ENCODE measurements around the gene RSAD1.

Gene RSAD1

GRCh38 chr17:50476545-50477315 lies 1.9 kb upstream of the RSAD1 start:
- no peak overlapping the region for H3K9ac ChIP-seq (ENCODE audit: low read length)
- no peaks in the 10 kb centered on the region for H3K79me2 ChIP-seq (ENCODE audit: insufficient read depth, low read length)
- no peaks in the 10 kb centered on the region for H4K20me1 ChIP-seq (ENCODE audit: low read depth, low read length)
- no peaks in the 10 kb centered on the region for H3K9me2 ChIP-seq (replicated peaks; ENCODE audit: insufficient read depth, low read length)
- TF ChIP-seq EZH2phosphoT487 (conservative IDR thresholded peaks at IDR 0.05; ENCODE audit: low read length) (no peak), CTCF (IDR thresholded peaks at IDR 0.05; ENCODE audit: insufficient read depth, low read length, poor library complexity, severe bottlenecking) (no peak)
- no peak overlapping the region for H3K4me3 ChIP-seq (ENCODE audit: insufficient read depth, low read length, poor library complexity, severe bottlenecking)
- H3K4me2 ChIP-seq (ENCODE audit: low read depth, low read length, poor library complexity, severe bottlenecking) = no peak overlapping the region
- H3K27me3 ChIP-seq (ENCODE audit: low read length) = no peaks in the 10 kb centered on the region
- no peaks in the 10 kb centered on the region for H3K9me3 ChIP-seq (ENCODE audit: insufficient read depth, low read length)
- peaks cover 24% of the 10 kb centered on the region for H3F3A ChIP-seq (ENCODE audit: insufficient read depth)
- no peaks in the 10 kb centered on the region for H3K36me3 ChIP-seq (ENCODE audit: low read length)
- no peak overlapping the region for H2AFZ ChIP-seq (ENCODE audit: low read depth, low read length, severe bottlenecking)
- no peak overlapping the region for H3K27ac ChIP-seq (ENCODE audit: low read depth, low read length)

DNA sequence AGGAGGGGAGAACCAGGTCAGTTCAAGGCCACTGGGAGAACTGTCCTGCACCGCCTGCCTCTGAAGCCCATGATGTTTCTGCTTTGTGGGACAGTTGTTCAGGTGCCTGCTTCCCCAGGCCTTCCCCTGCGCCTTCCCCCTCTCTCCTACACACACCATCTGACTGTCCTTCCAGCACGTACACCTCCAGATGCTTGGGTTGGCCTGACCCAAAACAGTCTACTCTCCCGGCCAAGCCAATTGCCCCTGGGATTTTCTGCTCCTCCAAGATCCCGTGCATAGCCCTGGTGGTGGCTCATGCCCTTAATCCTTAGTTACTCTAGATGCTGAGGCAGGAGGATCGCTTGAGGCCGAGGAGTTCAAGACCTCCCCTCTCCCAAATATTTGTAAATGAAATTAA lies 684 bp upstream of the RSAD1 start:
- peak overlapping the region; percentile 95 for H2AFZ ChIP-seq (ENCODE audit: low read depth, low read length, severe bottlenecking)
- H3K9ac ChIP-seq (ENCODE audit: low read length) = peak overlapping the region; percentile 78
- no peak for TF ChIP-seq CTCF (IDR thresholded peaks at IDR 0.05; ENCODE audit: insufficient read depth, low read length, poor library complexity, severe bottlenecking)
- no peak for TF ChIP-seq EZH2phosphoT487 (conservative IDR thresholded peaks at IDR 0.05; ENCODE audit: low read length)
- H3K4me3 ChIP-seq (ENCODE audit: insufficient read depth, low read length, poor library complexity, severe bottlenecking) = peak overlapping the region; percentile 50
- H3K36me3 ChIP-seq (ENCODE audit: low read length) = no peaks in the 10 kb centered on the region
- H3K4me2 ChIP-seq (ENCODE audit: low read depth, low read length, poor library complexity, severe bottlenecking) = peak overlapping the region; percentile 98
- no peaks in the 10 kb centered on the region for H3K9me3 ChIP-seq (ENCODE audit: insufficient read depth, low read length)
- H3K9me2 ChIP-seq (replicated peaks; ENCODE audit: insufficient read depth, low read length) = no peaks in the 10 kb centered on the region
- H3K27ac ChIP-seq (ENCODE audit: low read depth, low read length) = peak overlapping the region; percentile 70
- no peaks in the 10 kb centered on the region for H4K20me1 ChIP-seq (ENCODE audit: low read depth, low read length)
- H3K27me3 ChIP-seq (ENCODE audit: low read length) = no peaks in the 10 kb centered on the region
- no peaks in the 10 kb centered on the region for H3K79me2 ChIP-seq (ENCODE audit: insufficient read depth, low read length)
- peaks cover 24% of the 10 kb centered on the region for H3F3A ChIP-seq (ENCODE audit: insufficient read depth)

DNA sequence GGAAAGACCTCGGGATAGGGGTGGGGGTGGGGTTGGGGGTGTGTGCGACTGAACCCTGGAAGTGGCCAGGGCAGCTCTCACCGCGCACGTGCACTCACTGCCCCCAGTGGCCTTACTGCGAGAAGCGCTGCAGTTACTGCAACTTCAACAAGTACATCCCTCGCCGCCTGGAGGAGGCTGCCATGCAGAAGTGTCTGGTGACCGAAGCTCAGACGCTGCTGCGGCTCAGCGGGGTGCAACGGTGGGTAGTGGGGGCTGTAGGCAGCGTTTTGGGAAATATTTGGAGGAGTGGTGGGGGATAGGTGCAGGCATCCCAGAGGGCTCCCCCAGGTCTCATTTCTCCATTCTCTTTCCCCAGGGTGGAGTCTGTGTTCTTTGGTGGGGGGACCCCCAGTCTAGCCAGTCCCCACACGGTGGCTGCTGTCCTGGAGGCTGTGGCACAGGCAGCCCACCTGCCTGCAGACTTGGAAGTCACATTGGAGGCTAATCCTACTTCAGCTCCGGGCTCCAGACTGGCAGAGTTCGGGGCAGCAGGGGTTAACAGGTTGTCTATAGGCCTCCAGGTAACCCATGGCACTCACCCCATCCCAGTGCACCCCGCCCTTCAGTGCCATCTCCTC lies 972 bp downstream of the RSAD1 start:
- TF ChIP-seq EZH2phosphoT487 (conservative IDR thresholded peaks at IDR 0.05; ENCODE audit: low read length) = no peak
- TF ChIP-seq CTCF (IDR thresholded peaks at IDR 0.05; ENCODE audit: insufficient read depth, low read length, poor library complexity, severe bottlenecking) = peak; percentile 43
- H2AFZ ChIP-seq (ENCODE audit: low read depth, low read length, severe bottlenecking) = peak overlapping the region; percentile 96
- H3F3A ChIP-seq (ENCODE audit: insufficient read depth) = peaks cover 24% of the 10 kb centered on the region
- H3K9ac ChIP-seq (ENCODE audit: low read length) = peak overlapping the region; percentile 78
- H4K20me1 ChIP-seq (ENCODE audit: low read depth, low read length) = no peaks in the 10 kb centered on the region
- no peaks in the 10 kb centered on the region for H3K9me2 ChIP-seq (replicated peaks; ENCODE audit: insufficient read depth, low read length)
- H3K27ac ChIP-seq (ENCODE audit: low read depth, low read length) = peak overlapping the region; percentile 70
- H3K9me3 ChIP-seq (ENCODE audit: insufficient read depth, low read length) = no peaks in the 10 kb centered on the region
- H3K4me2 ChIP-seq (ENCODE audit: low read depth, low read length, poor library complexity, severe bottlenecking) = peak overlapping the region; percentile 98
- no peaks in the 10 kb centered on the region for H3K36me3 ChIP-seq (ENCODE audit: low read length)
- no peaks in the 10 kb centered on the region for H3K27me3 ChIP-seq (ENCODE audit: low read length)
- H3K79me2 ChIP-seq (ENCODE audit: insufficient read depth, low read length) = no peaks in the 10 kb centered on the region
- H3K4me3 ChIP-seq (ENCODE audit: insufficient read depth, low read length, poor library complexity, severe bottlenecking) = peak overlapping the region; percentile 79
